NK-92 (cell line): ENCODE data around the gene NME3.

Experiments used
- DNase-seq: peaks from one replicate; lab custom pipeline; 2025; ENCODE audit not compliant: unreplicated experiment; lab: John Stamatoyannopoulos, UW

Gene NME3

DNA sequence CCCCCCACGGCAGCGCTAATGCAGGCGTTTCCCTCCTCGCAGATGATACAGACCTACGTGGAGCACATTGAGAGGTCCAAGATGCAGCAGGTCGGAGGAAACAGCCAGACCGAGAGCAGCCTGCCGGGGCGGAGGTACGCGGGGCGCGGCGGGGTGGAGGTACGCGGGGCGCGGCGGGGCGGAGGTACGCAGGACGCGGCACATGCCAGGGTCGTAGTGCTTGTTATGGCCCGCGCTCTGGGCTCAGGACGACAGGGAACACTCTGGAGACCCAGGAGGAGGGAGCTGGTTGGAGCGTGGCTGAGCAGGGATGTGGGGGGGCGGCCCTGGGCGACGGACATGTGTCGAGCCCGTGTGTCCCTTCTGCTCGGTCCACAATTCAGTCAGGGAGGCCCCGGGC is 41.9 kb downstream of the NME3 start:
- DNase-seq: no peak

DNA sequence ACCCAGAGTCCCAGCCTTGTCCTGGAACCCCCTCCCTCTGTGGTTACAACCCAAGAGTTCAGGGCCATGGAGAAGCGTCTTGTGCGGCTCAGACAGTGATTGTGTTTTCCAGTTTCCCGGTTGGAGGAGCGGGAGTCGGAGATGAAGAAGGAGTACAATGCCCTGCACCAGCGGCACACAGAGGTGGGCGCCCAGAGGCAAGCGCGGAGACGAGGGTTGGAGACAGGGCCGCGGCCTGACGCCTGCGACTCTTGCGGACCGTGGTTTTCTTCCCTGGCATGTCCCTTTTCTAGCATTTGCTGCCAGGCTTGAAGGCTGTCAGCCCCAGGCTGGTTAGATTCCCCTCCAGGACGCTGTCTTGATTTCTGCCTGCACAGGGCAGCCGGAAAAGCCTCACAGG is 42.3 kb downstream of the NME3 start:
- no peak for DNase-seq

DNA sequence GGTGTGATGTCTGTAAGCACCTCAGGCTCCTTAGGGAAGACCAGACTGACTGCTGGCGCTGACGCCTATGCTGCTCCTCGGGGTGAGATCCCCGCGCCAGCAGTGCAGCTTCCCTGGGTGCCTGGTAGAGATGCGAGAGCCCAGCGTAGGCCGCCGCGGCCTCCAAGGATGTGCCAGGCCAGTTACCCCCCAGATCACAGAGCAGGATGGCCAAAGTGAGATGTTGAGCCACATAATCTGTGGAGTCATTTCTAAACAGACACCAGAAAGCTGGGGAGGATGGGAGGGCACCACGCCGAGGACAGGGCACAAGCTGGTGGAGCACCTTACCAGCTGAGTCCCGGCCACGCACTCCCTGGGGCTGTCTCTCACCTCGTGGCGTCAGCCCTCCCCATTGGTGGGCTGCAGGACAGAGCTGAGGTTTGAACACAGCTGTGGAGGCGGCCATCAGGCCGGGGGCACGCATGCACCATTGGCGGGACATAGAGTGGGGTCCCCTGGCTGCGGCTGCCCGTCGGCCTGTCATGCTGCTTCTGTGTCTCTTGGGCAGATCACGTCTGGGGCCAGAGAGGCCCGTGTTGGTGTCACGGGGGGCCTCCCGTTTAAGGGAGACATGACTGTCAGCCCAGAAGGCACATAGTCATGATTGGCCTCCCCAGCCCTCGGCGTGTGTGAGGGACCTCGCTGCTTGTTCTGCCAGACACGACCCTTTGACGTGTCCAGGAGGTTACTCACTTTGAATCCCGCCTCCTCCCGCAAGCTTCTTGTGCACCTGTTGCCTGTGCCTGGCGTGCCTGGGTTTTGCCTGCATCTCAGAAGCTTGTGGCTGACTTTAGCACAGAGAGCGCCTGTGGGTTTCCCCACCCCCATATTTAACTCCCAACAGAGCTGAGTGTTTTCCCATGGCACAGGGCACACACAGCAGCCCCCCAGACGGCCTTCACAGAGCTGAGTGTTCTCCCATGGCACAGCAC is 43.4 kb downstream of the NME3 start:
- no peak for DNase-seq

DNA sequence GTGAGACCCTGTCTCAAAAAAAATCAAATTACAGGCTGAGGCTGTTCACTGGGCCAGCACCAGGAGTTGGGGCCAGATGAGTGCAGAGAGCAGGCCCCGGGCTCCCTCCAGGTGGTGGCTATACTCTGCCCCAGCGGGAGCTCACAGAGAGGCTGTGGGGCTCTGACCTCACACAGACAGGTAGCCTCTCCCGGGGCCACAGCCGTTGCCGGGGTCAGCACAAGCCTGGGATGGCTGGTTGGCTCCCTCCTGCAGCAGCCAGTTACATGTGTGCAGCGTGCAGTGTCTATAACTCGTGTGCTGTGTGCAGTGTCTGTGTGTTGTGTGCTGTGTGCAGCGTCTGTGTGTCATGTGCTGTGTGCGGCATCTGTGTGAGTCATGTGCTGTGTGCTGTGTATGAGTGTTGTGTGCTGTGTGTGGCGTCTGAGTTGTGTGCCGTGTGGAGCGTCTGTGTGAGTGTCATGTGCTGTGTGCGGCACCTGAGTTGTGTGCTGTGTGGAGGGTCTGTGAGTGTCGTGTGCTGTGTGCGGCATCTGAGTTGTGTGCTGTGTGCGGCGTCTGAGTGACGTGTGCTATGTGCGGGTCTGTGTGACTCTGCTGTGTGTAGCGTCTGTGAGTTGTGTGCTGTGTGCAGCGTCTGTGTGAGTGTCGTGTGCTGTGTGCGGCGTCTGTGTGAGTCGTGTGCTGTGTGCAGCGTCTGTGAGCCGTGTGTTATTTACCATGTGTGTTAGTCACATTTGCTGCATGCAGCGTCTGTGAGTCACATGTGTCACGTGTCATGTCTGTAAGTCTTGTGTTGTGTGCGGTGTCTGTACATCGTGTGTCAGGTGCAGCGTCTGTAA is 44.5 kb downstream of the NME3 start:
- DNase-seq: no peak

DNA sequence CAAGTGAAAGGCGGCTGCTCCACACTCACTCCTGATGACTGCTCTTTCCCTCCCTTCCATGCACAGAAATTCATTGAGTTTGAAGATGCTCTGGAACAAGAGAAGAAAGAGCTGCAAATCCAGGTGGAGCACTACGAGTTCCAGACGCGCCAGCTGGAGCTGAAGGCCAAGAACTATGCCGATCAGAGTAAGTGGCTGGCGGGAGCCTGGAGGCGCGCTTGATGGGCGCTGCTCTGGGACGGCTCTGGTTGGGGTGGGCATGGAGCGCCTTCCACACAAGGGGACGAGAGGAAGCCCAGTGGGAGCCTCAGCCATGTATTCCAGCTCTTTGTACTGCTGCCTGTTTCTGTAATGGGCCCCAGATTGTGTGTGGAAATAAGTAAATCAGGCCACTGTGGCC is 46.9 kb downstream of the NME3 start:
- DNase-seq: no peak

DNA sequence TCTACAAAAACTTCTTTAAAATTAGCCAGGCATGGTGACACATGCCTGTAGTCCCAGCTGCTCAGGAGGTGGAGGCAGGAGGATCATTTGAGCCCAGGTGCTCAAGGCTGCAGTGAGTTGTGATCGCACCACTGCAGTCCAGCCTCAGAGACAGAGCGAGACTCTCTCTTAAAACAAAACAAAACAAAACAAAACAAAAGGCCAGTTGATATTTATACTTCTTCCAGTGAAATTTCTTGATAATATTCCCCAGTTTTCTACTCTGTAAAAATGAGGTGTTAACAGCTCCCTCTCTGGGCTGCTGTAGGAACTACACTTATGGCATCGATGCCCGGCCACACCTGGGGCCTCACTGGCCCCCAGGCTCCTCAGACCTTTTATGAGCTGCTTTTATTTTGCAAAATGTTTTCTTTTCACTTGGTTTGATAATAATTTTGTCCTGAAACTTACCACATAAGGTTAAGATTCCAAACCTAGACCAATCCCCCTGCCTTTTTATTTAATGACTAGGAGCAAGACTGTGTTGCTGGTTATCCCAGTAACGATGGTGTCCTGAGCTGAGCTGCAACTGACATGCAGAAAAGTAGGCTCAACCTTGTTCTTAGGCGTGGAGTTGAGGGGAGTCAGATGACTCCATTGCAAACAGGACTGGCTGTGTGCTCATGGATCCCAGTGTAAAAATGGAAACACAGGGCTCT is 47.7 kb downstream of the NME3 start:
- no peak for DNase-seq

DNA sequence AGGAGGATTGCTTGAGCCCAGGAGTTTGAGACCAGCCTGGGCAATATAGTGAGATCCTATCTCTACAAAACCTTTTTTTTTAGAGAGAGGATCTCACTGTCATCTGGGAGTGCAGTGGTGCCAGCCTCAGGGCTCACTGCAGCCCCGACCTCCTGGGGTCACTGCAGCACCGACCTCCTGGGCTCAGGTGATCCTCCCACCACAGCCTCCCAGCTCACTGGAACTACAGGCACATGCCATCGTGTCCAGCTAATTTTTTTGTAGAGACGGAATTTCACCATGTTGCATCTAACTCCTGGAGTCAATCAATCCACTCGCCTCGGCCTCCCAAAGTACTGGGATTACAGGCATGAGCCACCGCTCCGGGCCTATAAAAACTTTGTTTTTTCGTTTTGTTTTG is 50.0 kb downstream of the NME3 start:
- no peak for DNase-seq
